Thymus (tissue), 11 donors: ENCODE measurements around the gene BEND6. TPM values are rescaled to one million over a fixed set of nuclear protein-coding genes. Genes with fewer than 3 reads are reported as not detected.
"Not testable (repeated sequence)": the region's sequence is repeated elsewhere in the genome, so short reads cannot be mapped to it uniquely, and the experiment has no call there.

Experiments used
- DNase-seq, 9 donors: peaks; one replicate each; pipeline ENCODE4 v3.0.0-alpha.2; 2013; ENCODE audit warnings: low spot score in 9 of 9, low read depth in 6 of 9, missing footprints in 1 of 9
- H3K27ac ChIP-seq, 2 donors: one replicate each; pipeline ENCODE4 v1.5.1; 2013; ENCODE audit warnings: control low read depth in 1 of 2, low read depth in 1 of 2, low read length in 1 of 2, mild to moderate bottlenecking in 1 of 2, moderate library complexity in 1 of 2
- H3K27me3 ChIP-seq, 2 donors: one replicate each; pipeline ENCODE4 v1.5.1; 2013; ENCODE audit warnings: low read length in 1 of 2; ENCODE audit not compliant: control insufficient read depth in 2 of 2, insufficient read depth in 1 of 2
- H3K36me3 ChIP-seq, 2 donors: one replicate each; pipeline ENCODE4 v1.5.1; 2013; ENCODE audit warnings: low read length in 1 of 2, mild to moderate bottlenecking in 1 of 2, moderate library complexity in 1 of 2; ENCODE audit not compliant: control insufficient read depth in 2 of 2, insufficient read depth in 2 of 2
- H3K4me1 ChIP-seq, 2 donors: one replicate each; pipeline ENCODE4 v1.5.1; 2013; ENCODE audit warnings: low read length in 2 of 2; ENCODE audit not compliant: control insufficient read depth in 2 of 2, insufficient read depth in 2 of 2
- H3K4me3 ChIP-seq, 2 donors: one replicate each; pipeline ENCODE4 v1.5.1; 2013; ENCODE audit warnings: low read length in 2 of 2, control low read depth in 1 of 2, mild to moderate bottlenecking in 1 of 2
- H3K9me3 ChIP-seq, 2 donors: one replicate each; pipeline ENCODE4 v1.5.1; 2013; ENCODE audit warnings: low read length in 1 of 2, mild to moderate bottlenecking in 1 of 2; ENCODE audit not compliant: control insufficient read depth in 2 of 2, insufficient read depth in 1 of 2
- WGBS: extraction: QIAGEN DNeasy Blood & Tissue Kit; methylation state at CpG from one replicate; pipeline ENCODE4 v1.1.7; 2013; 5-methylcytosine and 5-hydroxymethylcytosine counted together
- polyA plus RNA-seq: library from polyadenylated mRNA; stranded (reverse); fragments of 200-250 nt; gene quantifications from one replicate; pipeline ENCODE4 v1.2.3, GENCODE V29; 2013
- total RNA-seq: library from RNA; stranded (reverse); fragments of 120-200 nt; gene quantifications from one replicate; pipeline ENCODE4 v1.2.4, GENCODE V29; 2013
- donor health status: healthy.

BEND6 gene
- total and polyA plus RNA-seq, 2 donors: 0.98 to 1.1 TPM

- H3K4me1 ChIP-seq: no peaks in the 10 kb centered on the region
- H3K36me3 ChIP-seq: no peaks in the 10 kb centered on the region
- no peak overlapping the region for H3K27ac ChIP-seq
- no peaks in the 10 kb centered on the region for H3K9me3 ChIP-seq
- no peak for DNase-seq
- H3K27me3 ChIP-seq: no peaks in the 10 kb centered on the region
- no peak overlapping the region for H3K4me3 ChIP-seq
- 98% methylated on average over 1 of the region's 1 CpG for WGBS
Measured at GRCh38 chr6:56986611-56987010, 31.7 kb downstream of the BEND6 start.

GRCh38 chr6:56988145-56988544 lies 33.2 kb downstream of the BEND6 start:
- DNase-seq: no peak
- Histone ChIP-seq H3K4me3 (no peak overlapping the region), H3K4me1 (no peaks in the 10 kb centered on the region), H3K9me3 (no peaks in the 10 kb centered on the region), H3K36me3 (no peaks in the 10 kb centered on the region), H3K27me3 (no peaks in the 10 kb centered on the region), H3K27ac (no peak overlapping the region)
- WGBS: 93% methylated on average over 10 of the region's 10 CpGs

GRCh38 chr6:56992036-56992435 lies 37.1 kb downstream of the BEND6 start:
- H3K4me1 ChIP-seq: no peaks in the 10 kb centered on the region
- no peak for DNase-seq
- no peak overlapping the region for H3K27ac ChIP-seq
- no peaks in the 10 kb centered on the region for H3K9me3 ChIP-seq
- no peak overlapping the region for H3K4me3 ChIP-seq
- WGBS: 84% methylated on average over 2 of the region's 2 CpGs
- no peaks in the 10 kb centered on the region for H3K36me3 ChIP-seq
- H3K27me3 ChIP-seq: no peaks in the 10 kb centered on the region

- no peaks in the 10 kb centered on the region for H3K27me3 ChIP-seq
- no peak overlapping the region for H3K27ac ChIP-seq
- no peaks in the 10 kb centered on the region for H3K4me1 ChIP-seq
- DNase-seq: no peak
- 94% methylated on average over 1 of the region's 1 CpG for WGBS
- H3K4me3 ChIP-seq: no peak overlapping the region
- H3K36me3 ChIP-seq: no peaks in the 10 kb centered on the region
- peaks cover 0 to 4% of the 10 kb centered on the region in 2 donors for H3K9me3 ChIP-seq
Measured at GRCh38 chr6:56992703-56993102, 37.8 kb downstream of the BEND6 start.

- Histone ChIP-seq H3K9me3 (peaks cover 0 to 15% of the 10 kb centered on the region in 2 donors), H3K36me3 (no peaks in the 10 kb centered on the region), H3K27ac (no peak overlapping the region), H3K4me3 (no peak overlapping the region), H3K27me3 (no peaks in the 10 kb centered on the region), H3K4me1 (no peaks in the 10 kb centered on the region)
- DNase-seq: no peak
- WGBS: 93% methylated on average over 3 of the region's 3 CpGs
Measured at GRCh38 chr6:56995347-56995902, 40.5 kb downstream of the BEND6 start.

GRCh38 chr6:56996401-56996800 lies 41.5 kb downstream of the BEND6 start:
- no peak for DNase-seq
- no peaks in the 10 kb centered on the region for H3K36me3 ChIP-seq
- 94% methylated on average over 1 of the region's 1 CpG for WGBS
- peaks cover 0 to 15% of the 10 kb centered on the region in 2 donors for H3K9me3 ChIP-seq
- no peaks in the 10 kb centered on the region for H3K4me1 ChIP-seq
- no peaks in the 10 kb centered on the region for H3K27me3 ChIP-seq
- no peak overlapping the region for H3K4me3 ChIP-seq
- no peak overlapping the region for H3K27ac ChIP-seq

GRCh38 chr6:56999049-56999448 lies 44.1 kb downstream of the BEND6 start:
- DNase-seq: no peak
- Histone ChIP-seq H3K27me3 (no peaks in the 10 kb centered on the region), H3K36me3 (no peaks in the 10 kb centered on the region), H3K9me3 (peaks cover 0 to 15% of the 10 kb centered on the region in 2 donors), H3K4me1 (no peaks in the 10 kb centered on the region), H3K4me3 (no peak overlapping the region), H3K27ac (no peak overlapping the region)

- H3K36me3 ChIP-seq, H3K4me3 ChIP-seq, H3K27me3 ChIP-seq, H3K27ac ChIP-seq, DNase-seq, H3K4me1 ChIP-seq: not testable (repeated sequence)
- peaks cover 0 to 15% of the 10 kb centered on the region in 2 donors for H3K9me3 ChIP-seq
- WGBS: 96% methylated on average over 18 of the region's 18 CpGs
Measured at GRCh38 chr6:56999748-57000147, 44.8 kb downstream of the BEND6 start.

GRCh38 chr6:57002197-57002596 lies 47.3 kb downstream of the BEND6 start:
- Histone ChIP-seq H3K4me1 (no peaks in the 10 kb centered on the region), H3K9me3 (peaks cover 0 to 15% of the 10 kb centered on the region in 2 donors), H3K27me3 (no peaks in the 10 kb centered on the region), H3K27ac (no peak overlapping the region), H3K4me3 (no peak overlapping the region), H3K36me3 (no peaks in the 10 kb centered on the region)
- no peak for DNase-seq

- H3K4me1 ChIP-seq: no peaks in the 10 kb centered on the region
- 93% methylated on average over 14 of the region's 14 CpGs for WGBS
- DNase-seq: no peak
- peaks cover 0 to 5% of the 10 kb centered on the region in 2 donors for H3K9me3 ChIP-seq
- no peaks in the 10 kb centered on the region for H3K36me3 ChIP-seq
- H3K27me3 ChIP-seq: no peaks in the 10 kb centered on the region
- H3K4me3 ChIP-seq: no peak overlapping the region
- no peak overlapping the region for H3K27ac ChIP-seq
Measured at GRCh38 chr6:57004292-57004691, 49.4 kb downstream of the BEND6 start.
